Measurements from ENCODE around the gene IMMP2L. TPM values are rescaled to one million over a fixed set of nuclear protein-coding genes. Genes with fewer than 3 reads are reported as not detected.

Gene IMMP2L
- total RNA-seq, 1 donor from 2014 or later = 19.0 TPM

GRCh38 chr7:110808361-110808760 lies 753.9 kb downstream of the IMMP2L start:
- H3K36me3 ChIP-seq (ENCODE audit: control insufficient read depth, insufficient read depth, low read length) = no peaks in the 10 kb centered on the region
- TF ChIP-seq, protein P1, sequence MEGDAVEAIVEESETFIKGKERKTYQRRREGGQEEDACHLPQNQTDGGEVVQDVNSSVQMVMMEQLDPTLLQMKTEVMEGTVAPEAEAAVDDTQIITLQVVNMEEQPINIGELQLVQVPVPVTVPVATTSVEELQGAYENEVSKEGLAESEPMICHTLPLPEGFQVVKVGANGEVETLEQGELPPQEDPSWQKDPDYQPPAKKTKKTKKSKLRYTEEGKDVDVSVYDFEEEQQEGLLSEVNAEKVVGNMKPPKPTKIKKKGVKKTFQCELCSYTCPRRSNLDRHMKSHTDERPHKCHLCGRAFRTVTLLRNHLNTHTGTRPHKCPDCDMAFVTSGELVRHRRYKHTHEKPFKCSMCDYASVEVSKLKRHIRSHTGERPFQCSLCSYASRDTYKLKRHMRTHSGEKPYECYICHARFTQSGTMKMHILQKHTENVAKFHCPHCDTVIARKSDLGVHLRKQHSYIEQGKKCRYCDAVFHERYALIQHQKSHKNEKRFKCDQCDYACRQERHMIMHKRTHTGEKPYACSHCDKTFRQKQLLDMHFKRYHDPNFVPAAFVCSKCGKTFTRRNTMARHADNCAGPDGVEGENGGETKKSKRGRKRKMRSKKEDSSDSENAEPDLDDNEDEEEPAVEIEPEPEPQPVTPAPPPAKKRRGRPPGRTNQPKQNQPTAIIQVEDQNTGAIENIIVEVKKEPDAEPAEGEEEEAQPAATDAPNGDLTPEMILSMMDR (IDR thresholded peaks at IDR 0.05; ENCODE audit: insufficient read depth, low read length, severe bottlenecking) = no peak
- H3K27me3 ChIP-seq (ENCODE audit: control insufficient read depth, insufficient read depth, low read length) = no peaks in the 10 kb centered on the region
- FAIRE-seq (no peak), DNase-seq (ENCODE audit: low read depth) (no peak)
- no peak overlapping the region for H3K4me3 ChIP-seq (ENCODE audit: low read depth, low read length)

DNA sequence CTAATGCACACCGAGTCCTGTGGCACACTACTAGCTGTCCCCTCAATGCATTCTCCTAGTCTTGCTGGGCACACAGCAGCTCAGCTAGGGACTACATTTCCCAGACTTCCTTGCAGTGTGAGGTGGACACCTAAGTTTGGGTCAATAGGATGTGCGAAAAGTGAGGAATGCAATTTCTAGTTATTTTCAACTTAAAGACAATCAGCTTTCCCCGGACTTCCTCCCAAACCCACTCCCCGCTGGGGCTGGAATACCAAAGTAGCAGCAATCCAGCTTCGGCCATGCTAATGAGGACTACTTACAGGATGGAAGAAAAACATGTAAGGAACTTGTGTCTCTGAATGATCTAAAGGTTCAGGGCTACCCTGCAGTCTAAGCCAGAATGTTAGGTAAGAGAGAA lies 757.8 kb downstream of the IMMP2L start:
- FAIRE-seq (no peak), DNase-seq (ENCODE audit: low read depth) (no peak)
- Histone ChIP-seq H3K4me3 (ENCODE audit: low read depth, low read length) (no peak overlapping the region), H3K36me3 (ENCODE audit: control insufficient read depth, insufficient read depth, low read length) (no peaks in the 10 kb centered on the region), H3K27me3 (ENCODE audit: control insufficient read depth, insufficient read depth, low read length) (no peaks in the 10 kb centered on the region)
- TF ChIP-seq, protein P1 (IDR thresholded peaks at IDR 0.05; ENCODE audit: insufficient read depth, low read length, severe bottlenecking) = no peak

- Histone ChIP-seq H3K27me3 (ENCODE audit: control insufficient read depth, insufficient read depth, low read length) (no peaks in the 10 kb centered on the region), H3K4me3 (ENCODE audit: low read depth, low read length) (no peak overlapping the region), H3K36me3 (ENCODE audit: control insufficient read depth, insufficient read depth, low read length) (no peaks in the 10 kb centered on the region)
- FAIRE-seq = no peak
- DNase-seq (ENCODE audit: low read depth) = no peak
- TF ChIP-seq, protein P1 (IDR thresholded peaks at IDR 0.05; ENCODE audit: insufficient read depth, low read length, severe bottlenecking) = no peak
Measured at GRCh38 chr7:110803602-110804143, 758.6 kb downstream of the IMMP2L start.

- DNase-seq (ENCODE audit: low read depth) (no peak), FAIRE-seq (no peak)
- no peaks in the 10 kb centered on the region for H3K27me3 ChIP-seq (ENCODE audit: control insufficient read depth, insufficient read depth, low read length)
- no peak overlapping the region for H3K4me3 ChIP-seq (ENCODE audit: low read depth, low read length)
- TF ChIP-seq, protein P1 (IDR thresholded peaks at IDR 0.05; ENCODE audit: insufficient read depth, low read length, severe bottlenecking) = no peak
- no peaks in the 10 kb centered on the region for H3K36me3 ChIP-seq (ENCODE audit: control insufficient read depth, insufficient read depth, low read length)
Measured at GRCh38 chr7:110801502-110801901, 760.8 kb downstream of the IMMP2L start.

GRCh38 chr7:110800984-110801383 lies 761.3 kb downstream of the IMMP2L start:
- no peaks in the 10 kb centered on the region for H3K27me3 ChIP-seq (ENCODE audit: control insufficient read depth, insufficient read depth, low read length)
- TF ChIP-seq, protein P1 (IDR thresholded peaks at IDR 0.05; ENCODE audit: insufficient read depth, low read length, severe bottlenecking) = no peak

GRCh38 chr7:110797656-110798055 lies 764.6 kb downstream of the IMMP2L start:
- TF ChIP-seq, protein P1 (IDR thresholded peaks at IDR 0.05; ENCODE audit: insufficient read depth, low read length, severe bottlenecking) = no peak
- DNase-seq (ENCODE audit: low read depth) (no peak), FAIRE-seq (no peak)
- no peaks in the 10 kb centered on the region for H3K27me3 ChIP-seq (ENCODE audit: control insufficient read depth, insufficient read depth, low read length)
- H3K36me3 ChIP-seq (ENCODE audit: control insufficient read depth, insufficient read depth, low read length) = no peaks in the 10 kb centered on the region
- H3K4me3 ChIP-seq (ENCODE audit: low read depth, low read length) = no peak overlapping the region

More at GRCh38 chr7:110800984-110801383, 761.3 kb downstream of the IMMP2L start:
- no peak overlapping the region for H3K4me3 ChIP-seq (ENCODE audit: low read depth, low read length)
- no peak for FAIRE-seq
- H3K36me3 ChIP-seq (ENCODE audit: control insufficient read depth, insufficient read depth, low read length) = no peaks in the 10 kb centered on the region
- DNase-seq (ENCODE audit: low read depth) = no peak
